NCI-H1694 treated with DMSO at 0.1 percent for 48 hours (cell line): ENCODE measurements around the gene OVOL3.
"Not testable (repeated sequence)": the region's sequence is repeated elsewhere in the genome, so short reads cannot be mapped to it uniquely, and the experiment has no call there.

Source experiments
- DNase-seq: peaks from one replicate; lab custom pipeline; 2025; lab: John Stamatoyannopoulos, UW

Gene OVOL3

GRCh38 chr19:36110487-36111199, at the start of gene OVOL3:
TSS of gene OVOL3 (plus strand) at chr19:36111143. CDS start at chr19:36111203, 60 bp downstream.
- no peak for DNase-seq

GRCh38 chr19:36061367-36061766, 49.6 kb upstream of the OVOL3 start:
- DNase-seq: no peak

GRCh38 chr19:36064826-36065225, 46.1 kb upstream of the OVOL3 start:
- DNase-seq: no peak

GRCh38 chr19:36067681-36068080, 43.3 kb upstream of the OVOL3 start:
- DNase-seq: no peak

- DNase-seq: not testable (repeated sequence)
Observed at GRCh38 chr19:36068810-36069499, 42.0 kb upstream of the OVOL3 start.

- DNase-seq: no peak
Observed at GRCh38 chr19:36072081-36072480, 38.9 kb upstream of the OVOL3 start.

GRCh38 chr19:36073121-36073876, 37.6 kb upstream of the OVOL3 start:
- DNase-seq: no peak

GRCh38 chr19:36079389-36079945, 31.5 kb upstream of the OVOL3 start:
- no peak for DNase-seq

- no peak for DNase-seq
Observed at GRCh38 chr19:36081385-36081784, 29.6 kb upstream of the OVOL3 start.

GRCh38 chr19:36081894-36082293, 29.0 kb upstream of the OVOL3 start:
- DNase-seq: no peak

- no peak for DNase-seq
Observed at GRCh38 chr19:36082916-36083315, 28.0 kb upstream of the OVOL3 start.

- DNase-seq: no peak
Observed at GRCh38 chr19:36084231-36085009, 26.5 kb upstream of the OVOL3 start.

- DNase-seq: no peak
Observed at GRCh38 chr19:36086326-36086725, 24.6 kb upstream of the OVOL3 start.

- no peak for DNase-seq
Observed at GRCh38 chr19:36089847-36090246, 21.1 kb upstream of the OVOL3 start.

GRCh38 chr19:36090910-36091695, 19.8 kb upstream of the OVOL3 start:
- DNase-seq: no peak

GRCh38 chr19:36092566-36092965, 18.4 kb upstream of the OVOL3 start:
- DNase-seq: no peak

GRCh38 chr19:36093146-36093662, 17.7 kb upstream of the OVOL3 start:
- no peak for DNase-seq

- no peak for DNase-seq
Observed at GRCh38 chr19:36093687-36094086, 17.3 kb upstream of the OVOL3 start.

GRCh38 chr19:36097036-36097435, 13.9 kb upstream of the OVOL3 start:
- DNase-seq: no peak

- no peak for DNase-seq
Observed at GRCh38 chr19:36099166-36099785, 11.7 kb upstream of the OVOL3 start.
